PFSK-1 (cell line): Measurements from ENCODE around the gene CLEC4F.

Experiments used
- FOXP2 ChIP-seq: optimal IDR thresholded peaks from 2 replicates; pipeline ENCODE3; 2011; ENCODE audit warnings: borderline replicate concordance, control low read depth, inconsistent platforms; ENCODE audit not compliant: insufficient read depth; ENCODE audit errors: extremely low read length, extremely low read depth
- POLR2AphosphoS5 ChIP-seq: IDR thresholded peaks from 2 replicates; pipeline ENCODE4 v1.6.1; 2012; ENCODE audit warnings: low read depth, mild to moderate bottlenecking, control low read depth, low read length, moderate library complexity
- REST ChIP-seq, 2 experiments: IDR thresholded peaks; 2 replicates each; pipeline versions ENCODE4 v1.6.1 to v1.8.0; 2011 to 2012; ENCODE audit warnings: low read depth in 2 of 2, low read length in 2 of 2, control low read depth in 1 of 2, inconsistent platforms in 1 of 2, mild to moderate bottlenecking in 1 of 2, moderate library complexity in 1 of 2; ENCODE audit not compliant: insufficient read depth in 1 of 2
- SIN3A ChIP-seq: IDR thresholded peaks from 2 replicates; pipeline ENCODE4 v1.6.1; 2012; ENCODE audit warnings: mild to moderate bottlenecking, low read length, moderate library complexity, borderline replicate concordance; ENCODE audit not compliant: insufficient read depth
- TAF1 ChIP-seq: IDR thresholded peaks from 2 replicates; pipeline ENCODE4 v1.6.1; 2012; ENCODE audit warnings: low read length, control low read depth, borderline replicate concordance; ENCODE audit not compliant: insufficient read depth

The CLEC4F gene

GRCh38 chr2:70789304-70790135 lies 30.9 kb downstream of the CLEC4F start:
- TF ChIP-seq FOXP2 (no peak), TAF1 (no peak), POLR2AphosphoS5 (no peak), REST (IDR thresholded peaks at IDR 0.05; ENCODE audit: insufficient read depth in 1 of 2, low read depth in 2 of 2, low read length in 2 of 2) (no peak), SIN3A (no peak)

- no peak for TF ChIP-seq SIN3A
- no peak for TF ChIP-seq FOXP2
Measured at GRCh38 chr2:70785137-70785911, 35.1 kb downstream of the CLEC4F start.

GRCh38 chr2:70784320-70784719 lies 36.1 kb downstream of the CLEC4F start:
- TF ChIP-seq REST (IDR thresholded peaks at IDR 0.05; ENCODE audit: insufficient read depth in 1 of 2, low read depth in 2 of 2, low read length in 2 of 2) (no peak), SIN3A (no peak), TAF1 (no peak), POLR2AphosphoS5 (no peak), FOXP2 (no peak)

- TF ChIP-seq TAF1 (no peak), FOXP2 (no peak), REST (IDR thresholded peaks at IDR 0.05; ENCODE audit: insufficient read depth in 1 of 2, low read depth in 2 of 2, low read length in 2 of 2) (no peak), POLR2AphosphoS5 (no peak)
Measured at GRCh38 chr2:70779911-70780545, 40.4 kb downstream of the CLEC4F start.

- TF ChIP-seq FOXP2 (no peak), TAF1 (no peak), SIN3A (no peak), REST (IDR thresholded peaks at IDR 0.05; ENCODE audit: insufficient read depth in 1 of 2, low read depth in 2 of 2, low read length in 2 of 2) (no peak)
Measured at GRCh38 chr2:70779491-70779890, 40.9 kb downstream of the CLEC4F start.
